K562 (cell line): ENCODE data around the gene CAMK2D. TPM values are rescaled to one million over a fixed set of nuclear protein-coding genes. Genes with fewer than 3 reads are reported as not detected.

Source experiments
- CCAR2 ChIP-seq: fragments of 200-400 bp; formaldehyde crosslinking; IDR thresholded peaks from 2 replicates; pipeline ENCODE4 v1.6.1; 2017; ENCODE audit warnings: mild to moderate bottlenecking, low read depth, low read length
- DMBX1 ChIP-seq: fragments of 250-450 bp; sonication (Bioruptor Pico); IDR thresholded peaks from 2 replicates; pipeline ENCODE4 v1.8.0; 2022; ENCODE audit warnings: inconsistent platforms, mild to moderate bottlenecking, moderate library complexity, borderline replicate concordance
- E2F3 ChIP-seq: fragments of 250-450 bp; sonication (Bioruptor Pico); IDR thresholded peaks from 2 replicates; pipeline ENCODE4 v1.4.0; 2020; ENCODE audit warnings: mild to moderate bottlenecking
- EP400 ChIP-seq: fragments of 450-650 bp; IDR thresholded peaks from 2 replicates; pipeline ENCODE4 v1.6.1; 2017; ENCODE audit warnings: antibody characterized with exemption, mild to moderate bottlenecking, moderate library complexity
- HCFC1 ChIP-seq: IDR thresholded peaks from 2 replicates; pipeline ENCODE4 v1.6.1; 2012; ENCODE audit warnings: low read depth, low read length, improper control_type of control experiment
- HDAC8 ChIP-seq: fragments of 450-650 bp; IDR thresholded peaks from 2 replicates; pipeline ENCODE4 v1.6.1; 2016; ENCODE audit warnings: mild to moderate bottlenecking, missing genetic modification characterization, moderate library complexity, missing compliant biosample characterization
- NR1H2 ChIP-seq: sonication (generic); formaldehyde crosslinking; IDR thresholded peaks from 2 replicates; pipeline ENCODE4 v1.4.0; 2020; ENCODE audit warnings: mild to moderate bottlenecking, missing genetic modification reagents
- NR2C2 ChIP-seq, 2 experiments: fragments of 200-800 bp in 1 of 2; sonication (Bioruptor generic) in 1 of 2; sonication (generic) in 1 of 2; formaldehyde crosslinking in 1 of 2; IDR thresholded peaks; 2 replicates each; pipeline versions ENCODE4 v1.6.1 to v1.8.0; 2016 to 2022; ENCODE audit warnings: mild to moderate bottlenecking in 1 of 2, missing compliant biosample characterization in 1 of 2, missing genetic modification characterization in 1 of 2, missing genetic modification reagents in 1 of 2
- POLR2G ChIP-seq: fragments of 200-400 bp; formaldehyde crosslinking; IDR thresholded peaks from 2 replicates; pipeline ENCODE4 v1.6.1; 2017; ENCODE audit warnings: low read depth, mild to moderate bottlenecking, antibody characterized with exemption, low read length, moderate library complexity
- SETDB1 ChIP-seq: IDR thresholded peaks from one replicate; pipeline ENCODE4 v1.6.1; 2012; ENCODE audit warnings: low read length, control low read depth, inconsistent platforms
- SIRT6 ChIP-seq: IDR thresholded peaks from one replicate; pipeline ENCODE4 v1.6.1; 2012; ENCODE audit warnings: low read depth, mild to moderate bottlenecking, control low read depth, inconsistent platforms, low read length, moderate library complexity
- SMAD3 ChIP-seq: fragments of 450-650 bp; formaldehyde crosslinking; conservative IDR thresholded peaks from 2 replicates; pipeline ENCODE4 v1.4.0; 2020; ENCODE audit warnings: mild to moderate bottlenecking
- SNIP1 ChIP-seq: fragments of 450-650 bp; IDR thresholded peaks from 2 replicates; pipeline ENCODE4 v1.7.1; 2017; ENCODE audit warnings: low read depth, mild to moderate bottlenecking
- SNRNP70 ChIP-seq: fragments of 200-400 bp; formaldehyde crosslinking; optimal IDR thresholded peaks from 2 replicates; pipeline ENCODE3; 2017; ENCODE audit warnings: low read depth, low read length
- TAL1 ChIP-seq: fragments of 450-650 bp; IDR thresholded peaks from 2 replicates; pipeline ENCODE4 v1.6.1; 2016; ENCODE audit warnings: mild to moderate bottlenecking
- TSC22D4 ChIP-seq: fragments of 450-650 bp; IDR thresholded peaks from 2 replicates; pipeline ENCODE4 v1.6.1; 2016; ENCODE audit warnings: missing genetic modification characterization, missing biosample characterization, control low read depth
- ZNF24 ChIP-seq: fragments of 450-650 bp; IDR thresholded peaks from 2 replicates; pipeline ENCODE4 v1.6.1; 2016
- ZNF263 ChIP-seq: sonication (generic); formaldehyde crosslinking; IDR thresholded peaks from 2 replicates; pipeline ENCODE4 v1.8.0; 2022; ENCODE audit warnings: mild to moderate bottlenecking, missing genetic modification reagents, borderline replicate concordance
- ZNF696 ChIP-seq: fragments of 250-450 bp; sonication (Bioruptor Pico); conservative IDR thresholded peaks from 2 replicates; pipeline ENCODE4 v1.4.0; 2020; ENCODE audit warnings: mild to moderate bottlenecking, moderate library complexity
- polyA plus RNA-seq, 8 experiments: library from polyadenylated mRNA; depleted of rRNA in 4 of 8; stranded (reverse) in 5 of 8; unstranded in 3 of 8; fragments of >200 nt; fragmentation: Nextera tagmentation in 2 of 8; fragmentation: Illumina TruSeq in 1 of 8; extraction: Ambion mirVana in 2 of 8; extraction: Trizol in 1 of 8; gene quantifications; 2 replicates each; pipeline versions ENCODE4 v1.2.1 to v1.2.3, GENCODE V29; 2011 to 2014; ENCODE audit warnings: inconsistent platforms in 1 of 8, missing spikeins in 1 of 8
- total RNA-seq, 7 experiments: library from RNA; depleted of rRNA in 6 of 7; stranded (reverse); fragments of >200 nt in 6 of 7; fragmentation: Illumina TruSeq in 2 of 7; extraction: Trizol in 2 of 7; gene quantifications; 2 replicates each; pipeline versions ENCODE4 v1.2.1 to v1.2.3, GENCODE V29; 2011 to 2021; ENCODE audit warnings: low replicate concordance in 1 of 7
- TF ChIP-seq, protein P1 (sequence below): fragments of 250-450 bp; sonication (Bioruptor Pico); IDR thresholded peaks from 2 replicates; pipeline ENCODE4 v1.8.0; 2022; ENCODE audit warnings: moderate library complexity, mild to moderate bottlenecking, inconsistent platforms
- TF ChIP-seq, protein P2 (sequence below): fragments of 250-450 bp; sonication (Bioruptor Pico); IDR thresholded peaks from 2 replicates; pipeline ENCODE4 v1.5.0; 2020; ENCODE audit warnings: mild to moderate bottlenecking, borderline replicate concordance
- TF ChIP-seq, protein P3 (sequence below): sonication (generic); formaldehyde crosslinking; IDR thresholded peaks from 2 replicates; pipeline ENCODE4 v1.8.0; 2022; ENCODE audit warnings: mild to moderate bottlenecking, missing genetic modification reagents
- TF ChIP-seq, protein P4 (sequence below), 2 experiments: fragments of 450-650 bp; conservative IDR thresholded peaks; 2 replicates each; pipeline ENCODE4 v1.6.1; 2017; ENCODE audit warnings: mild to moderate bottlenecking in 2 of 2, moderate library complexity in 2 of 2

Gene CAMK2D
- total and polyA plus RNA-seq, 9 of the 15 experiments (the other 6 are each of a cell fraction or from before 2014, with no cell fraction given): 0.01 to 0.33 (median 0.04) TPM; not detected in 2

DNA sequence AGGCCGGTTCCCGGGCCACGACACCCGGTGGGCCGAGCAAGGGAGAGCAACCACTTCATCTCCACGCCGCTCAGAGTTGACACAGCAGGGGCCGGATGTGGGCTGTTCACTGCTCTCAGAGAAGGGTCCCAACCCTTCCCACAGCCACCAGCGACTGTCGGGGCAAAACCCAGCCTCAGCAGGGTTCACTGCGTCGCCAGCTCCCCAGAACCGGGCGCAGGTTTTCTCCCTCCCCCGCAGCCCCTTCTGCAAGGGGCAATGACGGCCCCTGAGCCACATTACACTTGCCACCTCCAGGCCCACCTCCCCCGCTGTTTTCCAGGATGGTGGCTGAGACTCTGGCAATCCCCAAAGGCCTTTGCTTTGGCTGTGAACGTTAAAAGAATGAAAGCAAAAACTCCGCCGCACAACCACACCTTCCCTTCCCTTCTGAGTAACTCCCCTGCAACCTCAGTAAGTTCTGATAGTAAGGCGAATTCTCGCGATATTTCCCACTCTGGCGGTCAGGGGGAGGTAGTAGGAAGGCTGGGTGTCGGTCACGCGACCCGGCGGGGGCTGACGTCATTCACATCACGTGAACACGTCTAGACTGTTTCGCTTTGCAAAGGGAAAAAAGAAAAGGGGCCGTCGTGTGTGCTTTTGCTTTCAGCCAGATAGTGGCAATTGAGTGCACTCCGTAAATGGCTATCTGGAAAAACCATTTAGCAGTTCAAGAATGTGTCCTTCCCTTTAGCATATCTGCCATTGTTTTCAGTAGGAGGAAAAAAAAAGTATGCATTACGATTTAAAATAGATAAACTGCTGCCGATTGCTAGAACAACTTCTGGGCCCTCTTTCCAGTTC, 869 bp upstream of the CAMK2D start (continued):
- TF ChIP-seq, protein P1, sequence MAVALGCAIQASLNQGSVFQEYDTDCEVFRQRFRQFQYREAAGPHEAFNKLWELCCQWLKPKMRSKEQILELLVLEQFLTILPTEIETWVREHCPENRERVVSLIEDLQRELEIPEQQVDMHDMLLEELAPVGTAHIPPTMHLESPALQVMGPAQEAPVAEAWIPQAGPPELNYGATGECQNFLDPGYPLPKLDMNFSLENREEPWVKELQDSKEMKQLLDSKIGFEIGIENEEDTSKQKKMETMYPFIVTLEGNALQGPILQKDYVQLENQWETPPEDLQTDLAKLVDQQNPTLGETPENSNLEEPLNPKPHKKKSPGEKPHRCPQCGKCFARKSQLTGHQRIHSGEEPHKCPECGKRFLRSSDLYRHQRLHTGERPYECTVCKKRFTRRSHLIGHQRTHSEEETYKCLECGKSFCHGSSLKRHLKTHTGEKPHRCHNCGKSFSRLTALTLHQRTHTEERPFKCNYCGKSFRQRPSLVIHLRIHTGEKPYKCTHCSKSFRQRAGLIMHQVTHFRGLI: no peak
- TF ChIP-seq HDAC8 (tag): no peak
- no peak for TF ChIP-seq CCAR2
- no peak for TF ChIP-seq NR1H2 (CRISPR knock-in tag)
- no peak for TF ChIP-seq ZNF696 (CRISPR knock-in tag)
- no peak for TF ChIP-seq TAL1
- TF ChIP-seq, protein P2, sequence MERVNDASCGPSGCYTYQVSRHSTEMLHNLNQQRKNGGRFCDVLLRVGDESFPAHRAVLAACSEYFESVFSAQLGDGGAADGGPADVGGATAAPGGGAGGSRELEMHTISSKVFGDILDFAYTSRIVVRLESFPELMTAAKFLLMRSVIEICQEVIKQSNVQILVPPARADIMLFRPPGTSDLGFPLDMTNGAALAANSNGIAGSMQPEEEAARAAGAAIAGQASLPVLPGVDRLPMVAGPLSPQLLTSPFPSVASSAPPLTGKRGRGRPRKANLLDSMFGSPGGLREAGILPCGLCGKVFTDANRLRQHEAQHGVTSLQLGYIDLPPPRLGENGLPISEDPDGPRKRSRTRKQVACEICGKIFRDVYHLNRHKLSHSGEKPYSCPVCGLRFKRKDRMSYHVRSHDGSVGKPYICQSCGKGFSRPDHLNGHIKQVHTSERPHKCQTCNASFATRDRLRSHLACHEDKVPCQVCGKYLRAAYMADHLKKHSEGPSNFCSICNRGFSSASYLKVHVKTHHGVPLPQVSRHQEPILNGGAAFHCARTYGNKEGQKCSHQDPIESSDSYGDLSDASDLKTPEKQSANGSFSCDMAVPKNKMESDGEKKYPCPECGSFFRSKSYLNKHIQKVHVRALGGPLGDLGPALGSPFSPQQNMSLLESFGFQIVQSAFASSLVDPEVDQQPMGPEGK (CRISPR knock-in tag): no peak
- TF ChIP-seq NR2C2 (CRISPR knock-in tag; IDR thresholded peaks at IDR 0.05): no peak
- no peak for TF ChIP-seq NR2C2 (tag; IDR thresholded peaks at IDR 0.05)
- no peak for TF ChIP-seq SMAD3 (CRISPR knock-in tag)
- TF ChIP-seq ZNF263: 0 out of 2 replicates have a peak, but pooled peaks have one; percentile 16
- no peak for TF ChIP-seq EP400
- TF ChIP-seq SNIP1: no peak
- no peak for TF ChIP-seq SIRT6
- TF ChIP-seq TSC22D4: no peak
- TF ChIP-seq, protein P3, sequence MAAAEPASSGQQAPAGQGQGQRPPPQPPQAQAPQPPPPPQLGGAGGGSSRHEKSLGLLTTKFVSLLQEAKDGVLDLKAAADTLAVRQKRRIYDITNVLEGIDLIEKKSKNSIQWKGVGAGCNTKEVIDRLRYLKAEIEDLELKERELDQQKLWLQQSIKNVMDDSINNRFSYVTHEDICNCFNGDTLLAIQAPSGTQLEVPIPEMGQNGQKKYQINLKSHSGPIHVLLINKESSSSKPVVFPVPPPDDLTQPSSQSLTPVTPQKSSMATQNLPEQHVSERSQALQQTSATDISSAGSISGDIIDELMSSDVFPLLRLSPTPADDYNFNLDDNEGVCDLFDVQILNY (CRISPR knock-in tag): no peak
- peak; percentile 51; the same call in 1 of the 2 replicates for TF ChIP-seq POLR2G
- TF ChIP-seq E2F3 (CRISPR knock-in tag): no peak
- TF ChIP-seq ZNF24: no peak
- TF ChIP-seq HCFC1: no peak
- no peak for TF ChIP-seq DMBX1 (CRISPR knock-in tag)
- no peak for TF ChIP-seq SNRNP70
- TF ChIP-seq SETDB1: no peak
- TF ChIP-seq, protein P4, sequence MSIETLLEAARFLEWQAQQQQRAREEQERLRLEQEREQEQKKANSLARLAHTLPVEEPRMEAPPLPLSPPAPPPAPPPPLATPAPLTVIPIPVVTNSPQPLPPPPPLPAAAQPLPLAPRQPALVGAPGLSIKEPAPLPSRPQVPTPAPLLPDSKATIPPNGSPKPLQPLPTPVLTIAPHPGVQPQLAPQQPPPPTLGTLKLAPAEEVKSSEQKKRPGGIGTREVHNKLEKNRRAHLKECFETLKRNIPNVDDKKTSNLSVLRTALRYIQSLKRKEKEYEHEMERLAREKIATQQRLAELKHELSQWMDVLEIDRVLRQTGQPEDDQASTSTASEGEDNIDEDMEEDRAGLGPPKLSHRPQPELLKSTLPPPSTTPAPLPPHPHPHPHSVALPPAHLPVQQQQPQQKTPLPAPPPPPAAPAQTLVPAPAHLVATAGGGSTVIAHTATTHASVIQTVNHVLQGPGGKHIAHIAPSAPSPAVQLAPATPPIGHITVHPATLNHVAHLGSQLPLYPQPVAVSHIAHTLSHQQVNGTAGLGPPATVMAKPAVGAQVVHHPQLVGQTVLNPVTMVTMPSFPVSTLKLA (conservative IDR thresholded peaks at IDR 0.05): no peak
